ENCODE measurements around the gene SERPINB12. TPM values are rescaled to one million over a fixed set of nuclear protein-coding genes. Genes with fewer than 3 reads are reported as not detected.

The SERPINB12 gene
- total and polyA plus RNA-seq, 7 donors: not detected

DNA sequence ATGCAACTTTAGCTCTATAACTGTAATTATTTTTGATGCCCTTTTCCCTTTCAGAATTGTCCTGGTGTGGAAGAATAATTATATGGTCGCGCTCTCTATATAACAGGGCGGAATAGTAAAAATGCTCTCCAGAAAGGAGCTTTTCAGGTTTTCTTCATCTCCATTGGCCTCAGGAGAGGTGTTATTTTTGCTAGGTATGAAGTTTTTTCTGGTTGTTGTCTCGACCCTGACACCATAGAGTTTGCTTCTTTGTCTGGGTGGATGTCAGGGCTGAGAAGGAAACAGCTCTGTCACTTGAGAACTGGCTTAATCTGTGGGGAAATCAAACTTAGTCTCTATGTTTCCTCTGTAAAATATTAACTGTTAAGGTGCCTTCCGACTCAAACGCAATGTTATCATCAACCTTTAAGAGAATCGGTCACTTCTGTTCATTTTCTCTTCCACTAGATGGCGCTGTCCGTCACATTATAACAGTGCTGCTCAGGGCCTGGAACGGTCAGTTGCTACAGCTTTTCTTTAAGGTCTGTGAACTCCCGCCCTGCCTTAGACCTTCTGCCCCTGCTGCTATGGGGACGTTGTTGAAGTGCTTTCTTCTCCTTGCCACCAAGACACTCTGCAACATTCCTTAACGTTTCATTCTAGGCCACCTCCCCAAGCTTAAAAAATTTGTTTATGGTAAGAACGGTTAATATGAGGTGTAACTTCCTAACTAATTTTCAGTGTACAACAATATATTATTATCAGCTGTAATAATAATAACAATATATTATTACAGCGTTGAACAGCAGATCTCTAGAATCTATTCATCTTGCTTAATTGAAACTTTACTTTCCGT, 23.8 kb upstream of the SERPINB12 start:
- no peak overlapping the region for H3K4me3 ChIP-seq
- intact Hi-C loops (cut with DNase I): loop anchor here (5.0 kb wide), 2 partner anchors 59 to 419 kb away; no protein-coding TSS in a partner anchor
- H3K4me1 ChIP-seq: no peaks in the 10 kb centered on the region
- peak; percentile 61 to 85 (median 66) for ATAC-seq
- no peaks in the 10 kb centered on the region for H3K36me3 ChIP-seq (ENCODE audit: insufficient read depth in 1 of 2, low read depth in 1 of 2)
- H3K27ac ChIP-seq: no peak overlapping the region
- 29 to 33% (median 32%) methylated on average over 16 of the region's 16 CpGs for WGBS, 3 donors
- H3K27me3 ChIP-seq (ENCODE audit: insufficient read depth in 3 of 3, low read length in 2 of 3): no peaks in the 10 kb centered on the region
- no peak for DNase-seq
- H3K9me3 ChIP-seq: no peaks in the 10 kb centered on the region
- TF ChIP-seq, protein P1, sequence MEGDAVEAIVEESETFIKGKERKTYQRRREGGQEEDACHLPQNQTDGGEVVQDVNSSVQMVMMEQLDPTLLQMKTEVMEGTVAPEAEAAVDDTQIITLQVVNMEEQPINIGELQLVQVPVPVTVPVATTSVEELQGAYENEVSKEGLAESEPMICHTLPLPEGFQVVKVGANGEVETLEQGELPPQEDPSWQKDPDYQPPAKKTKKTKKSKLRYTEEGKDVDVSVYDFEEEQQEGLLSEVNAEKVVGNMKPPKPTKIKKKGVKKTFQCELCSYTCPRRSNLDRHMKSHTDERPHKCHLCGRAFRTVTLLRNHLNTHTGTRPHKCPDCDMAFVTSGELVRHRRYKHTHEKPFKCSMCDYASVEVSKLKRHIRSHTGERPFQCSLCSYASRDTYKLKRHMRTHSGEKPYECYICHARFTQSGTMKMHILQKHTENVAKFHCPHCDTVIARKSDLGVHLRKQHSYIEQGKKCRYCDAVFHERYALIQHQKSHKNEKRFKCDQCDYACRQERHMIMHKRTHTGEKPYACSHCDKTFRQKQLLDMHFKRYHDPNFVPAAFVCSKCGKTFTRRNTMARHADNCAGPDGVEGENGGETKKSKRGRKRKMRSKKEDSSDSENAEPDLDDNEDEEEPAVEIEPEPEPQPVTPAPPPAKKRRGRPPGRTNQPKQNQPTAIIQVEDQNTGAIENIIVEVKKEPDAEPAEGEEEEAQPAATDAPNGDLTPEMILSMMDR (IDR thresholded peaks at IDR 0.05): peak; percentile 72

DNA sequence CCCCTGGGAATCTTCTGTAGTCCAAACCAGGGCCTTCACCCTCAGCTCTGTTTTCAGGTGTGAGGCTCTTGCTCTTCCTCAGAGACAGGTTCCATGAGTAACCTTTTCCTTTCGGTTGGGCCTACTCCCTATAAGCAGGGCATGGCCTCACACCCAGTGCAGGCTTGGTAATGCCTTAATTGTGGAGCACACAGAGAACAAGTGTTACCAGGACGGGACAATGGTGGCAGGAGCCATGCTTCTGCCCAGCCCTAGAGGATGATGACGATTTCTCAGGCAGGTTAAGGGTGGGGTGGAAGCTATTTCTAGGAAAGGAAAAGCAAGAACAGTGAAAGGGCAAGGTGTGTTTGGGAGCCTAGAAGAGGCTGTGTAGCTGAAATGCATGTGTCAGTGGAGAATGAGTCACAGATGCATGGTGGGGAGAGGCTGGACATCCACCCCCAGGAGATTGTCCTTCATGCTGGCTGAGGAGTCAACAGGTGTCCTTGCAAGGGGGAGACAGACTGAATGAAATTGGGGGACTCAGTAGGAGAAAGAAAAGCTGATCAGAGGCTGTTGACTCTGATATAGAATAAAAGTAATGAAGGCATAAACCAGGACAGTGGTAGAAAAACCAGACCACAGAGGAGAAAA, 22.0 kb upstream of the SERPINB12 start:
- TF ChIP-seq, protein P1 (IDR thresholded peaks at IDR 0.05): no peak
- Histone ChIP-seq H3K9me3 (no peaks in the 10 kb centered on the region), H3K27ac (no peak overlapping the region), H3K27me3 (ENCODE audit: insufficient read depth in 3 of 3, low read length in 2 of 3) (no peaks in the 10 kb centered on the region), H3K4me1 (no peaks in the 10 kb centered on the region), H3K4me3 (no peak overlapping the region), H3K36me3 (ENCODE audit: insufficient read depth in 1 of 2, low read depth in 1 of 2) (no peaks in the 10 kb centered on the region)
- 82 to 86% (median 85%) methylated on average over 3 of the region's 3 CpGs for WGBS, 3 donors
- DNase-seq (no peak), ATAC-seq (no peak)
- intact Hi-C loops (cut with DNase I): loop anchor here (5.0 to 10.0 kb wide), 4 partner anchors 322 to 477 kb away; no protein-coding TSS in a partner anchor

DNA sequence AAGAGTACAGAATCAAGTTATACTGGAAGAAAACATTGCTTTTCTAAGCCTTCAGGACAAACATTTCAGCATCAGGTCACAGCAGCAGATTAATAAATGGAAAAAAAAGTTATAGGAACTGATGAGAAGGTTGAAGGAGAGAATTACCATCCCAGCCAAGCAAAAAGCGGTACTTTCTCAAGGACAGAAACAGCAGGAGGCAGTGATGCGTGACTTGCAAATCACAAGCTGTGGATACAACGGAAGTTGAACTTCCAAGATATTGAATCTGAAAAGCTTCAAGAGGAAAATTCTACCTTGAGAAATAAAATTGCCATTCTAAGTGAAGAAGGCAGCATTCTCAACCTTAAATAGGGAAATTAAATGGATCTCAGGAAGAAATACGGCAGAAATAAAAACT, 18.5 kb upstream of the SERPINB12 start:
- Histone ChIP-seq H3K27ac (no peak overlapping the region), H3K4me3 (no peak overlapping the region), H3K9me3 (no peaks in the 10 kb centered on the region), H3K27me3 (ENCODE audit: insufficient read depth in 3 of 3, low read length in 2 of 3) (no peaks in the 10 kb centered on the region), H3K36me3 (ENCODE audit: insufficient read depth in 1 of 2, low read depth in 1 of 2) (no peaks in the 10 kb centered on the region), H3K4me1 (no peaks in the 10 kb centered on the region)
- no peak for DNase-seq
- WGBS, 3 donors: 48 to 60% (median 54%) methylated on average over 4 of the region's 4 CpGs
- intact Hi-C loops (cut with DNase I): loop anchor here (5.0 to 10.0 kb wide), 4 partner anchors 319 to 474 kb away; no protein-coding TSS in a partner anchor
- TF ChIP-seq, protein P1 (IDR thresholded peaks at IDR 0.05): no peak
- ATAC-seq: no peak

DNA sequence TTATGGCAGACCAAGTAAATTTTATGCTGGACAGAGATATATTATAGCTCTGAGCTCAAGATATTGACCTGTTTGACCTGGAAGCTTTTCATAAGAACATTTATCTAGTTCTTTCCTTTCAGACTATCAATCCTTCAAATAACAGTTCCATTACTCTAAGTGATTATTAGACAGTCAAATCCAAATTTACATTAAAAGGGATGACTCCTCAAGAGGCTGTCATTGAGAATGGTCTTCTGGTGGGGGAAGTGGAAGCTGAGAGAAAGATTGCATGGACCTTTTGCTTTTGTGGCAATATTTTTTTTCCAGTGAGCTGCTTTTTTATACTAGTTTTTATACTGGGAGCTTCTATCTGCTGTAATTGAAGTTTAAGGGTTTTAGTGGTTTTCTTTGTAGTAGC, 14.9 kb upstream of the SERPINB12 start:
- DNase-seq: no peak
- Histone ChIP-seq H3K4me3 (no peak overlapping the region), H3K9me3 (no peaks in the 10 kb centered on the region), H3K27ac (no peak overlapping the region), H3K27me3 (ENCODE audit: insufficient read depth in 3 of 3, low read length in 2 of 3) (peaks cover 0 to 1% (median 0%) of the 10 kb centered on the region in 3 donors), H3K4me1 (no peaks in the 10 kb centered on the region), H3K36me3 (ENCODE audit: insufficient read depth in 1 of 2, low read depth in 1 of 2) (no peaks in the 10 kb centered on the region)
- intact Hi-C loops (cut with DNase I): loop anchor here in 1 of 2 donors (10.0 kb wide), 2 partner anchors 318 to 468 kb away; no protein-coding TSS in a partner anchor
- TF ChIP-seq, protein P1 (IDR thresholded peaks at IDR 0.05): no peak
- no peak for ATAC-seq
